ENCODE results near the gene UBR4. TPM values are rescaled to one million over a fixed set of nuclear protein-coding genes. Genes with fewer than 3 reads are reported as not detected.

UBR4 gene
- total and polyA plus RNA-seq, 2 experiments from 2014 or later, result 140 to 175 TPM

DNA sequence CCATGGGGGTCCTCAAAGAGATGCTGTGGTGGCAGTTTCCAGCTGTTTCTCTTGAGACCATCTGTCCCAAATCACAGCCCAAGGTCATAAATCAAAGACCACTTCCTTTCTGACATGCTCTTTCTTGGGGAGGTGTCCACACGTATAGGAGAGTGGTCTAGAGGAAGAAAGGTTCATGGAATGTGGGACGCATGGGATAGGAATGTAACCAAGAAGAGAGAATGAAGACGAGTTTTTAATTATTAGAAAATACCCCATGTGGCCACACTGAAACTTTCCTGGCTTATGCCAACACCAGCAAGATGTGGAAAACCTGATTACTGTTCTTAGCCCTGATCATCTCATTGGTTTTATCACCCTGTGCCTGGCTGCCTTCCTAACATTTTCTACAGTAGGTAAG is 129.3 kb downstream of the UBR4 start:
- H3K36me3 ChIP-seq (replicated peaks; ENCODE audit: insufficient read depth, low read depth), result no peaks in the 10 kb centered on the region

DNA sequence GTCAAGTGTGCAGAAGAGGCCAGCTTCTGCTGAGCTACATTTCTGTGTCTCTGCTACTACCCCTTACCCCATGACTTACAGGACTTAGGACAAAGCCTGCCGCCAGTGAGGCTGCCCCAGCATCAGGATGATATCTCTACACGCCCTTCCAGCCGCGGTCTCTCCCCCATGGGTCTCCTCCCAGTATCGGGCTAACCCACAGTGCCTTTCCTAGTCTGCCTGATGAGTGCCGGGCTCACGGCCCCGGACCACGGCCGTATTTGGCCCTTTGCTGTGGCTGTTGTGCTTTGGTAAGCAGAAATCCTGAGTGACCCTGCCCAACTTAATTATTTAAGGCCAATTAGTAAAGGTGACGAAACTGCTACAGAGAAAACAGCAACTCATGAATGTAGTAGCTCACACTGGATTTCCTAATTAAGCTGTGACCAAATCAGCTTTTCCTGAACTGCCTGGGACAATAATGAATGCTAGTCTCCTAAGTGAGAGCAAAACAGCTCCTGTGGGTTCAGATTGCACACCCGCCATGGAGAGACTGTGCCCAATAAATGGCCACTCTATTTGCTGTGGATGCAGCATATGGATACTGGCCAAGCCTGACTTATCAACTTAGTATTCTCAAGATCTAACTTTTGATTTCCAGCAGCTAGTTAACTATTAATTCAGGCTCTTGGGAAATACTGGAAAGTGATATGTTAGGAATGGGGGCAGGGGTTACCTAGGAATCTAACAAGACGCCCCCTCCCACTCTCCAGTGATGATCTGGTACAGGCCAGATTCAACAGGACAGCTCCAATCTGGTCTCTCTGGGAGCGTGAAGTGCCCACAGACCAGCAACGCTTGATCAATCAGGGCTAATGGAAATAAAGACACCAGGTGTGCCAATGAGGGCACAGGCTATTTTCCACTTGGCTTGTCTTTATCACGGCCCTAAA is 130.3 kb downstream of the UBR4 start:
- H4K20me1 ChIP-seq (ENCODE audit: insufficient read depth, poor library complexity, severe bottlenecking), result no peaks in the 10 kb centered on the region
- no peaks in the 10 kb centered on the region for H3K79me2 ChIP-seq
- H3K4me3 ChIP-seq, result no peak overlapping the region
- H2AFZ ChIP-seq, result no peak overlapping the region
- WGBS (ENCODE audit: low lambda C conversion rate, missing lambda C conversion rate), result 92% methylated on average over 16 of the region's 16 CpGs
- no peak for DNase-seq (ENCODE audit: low spot score)
- TF ChIP-seq EZH2phosphoT487 (IDR thresholded peaks at IDR 0.05; ENCODE audit: low read depth, severe bottlenecking, unreplicated experiment), result no peak
- TF ChIP-seq, protein P1, sequence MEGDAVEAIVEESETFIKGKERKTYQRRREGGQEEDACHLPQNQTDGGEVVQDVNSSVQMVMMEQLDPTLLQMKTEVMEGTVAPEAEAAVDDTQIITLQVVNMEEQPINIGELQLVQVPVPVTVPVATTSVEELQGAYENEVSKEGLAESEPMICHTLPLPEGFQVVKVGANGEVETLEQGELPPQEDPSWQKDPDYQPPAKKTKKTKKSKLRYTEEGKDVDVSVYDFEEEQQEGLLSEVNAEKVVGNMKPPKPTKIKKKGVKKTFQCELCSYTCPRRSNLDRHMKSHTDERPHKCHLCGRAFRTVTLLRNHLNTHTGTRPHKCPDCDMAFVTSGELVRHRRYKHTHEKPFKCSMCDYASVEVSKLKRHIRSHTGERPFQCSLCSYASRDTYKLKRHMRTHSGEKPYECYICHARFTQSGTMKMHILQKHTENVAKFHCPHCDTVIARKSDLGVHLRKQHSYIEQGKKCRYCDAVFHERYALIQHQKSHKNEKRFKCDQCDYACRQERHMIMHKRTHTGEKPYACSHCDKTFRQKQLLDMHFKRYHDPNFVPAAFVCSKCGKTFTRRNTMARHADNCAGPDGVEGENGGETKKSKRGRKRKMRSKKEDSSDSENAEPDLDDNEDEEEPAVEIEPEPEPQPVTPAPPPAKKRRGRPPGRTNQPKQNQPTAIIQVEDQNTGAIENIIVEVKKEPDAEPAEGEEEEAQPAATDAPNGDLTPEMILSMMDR (IDR thresholded peaks at IDR 0.05; ENCODE audit: poor library complexity), result no peak
- TF ChIP-seq EZH2 (IDR thresholded peaks at IDR 0.05; ENCODE audit: borderline replicate concordance), result no peak
- H3K4me1 ChIP-seq (ENCODE audit: insufficient read depth), result peaks cover 9% of the 10 kb centered on the region
- H3K27me3 ChIP-seq, result no peaks in the 10 kb centered on the region
- no peaks in the 10 kb centered on the region for H3K36me3 ChIP-seq (replicated peaks; ENCODE audit: insufficient read depth, low read depth)
- no peak overlapping the region for H3K4me2 ChIP-seq
- no peaks in the 10 kb centered on the region for H3K9me3 ChIP-seq (ENCODE audit: low read depth)
- peak overlapping the region; percentile 82 for H3K27ac ChIP-seq
- H3K9me2 ChIP-seq (replicated peaks; ENCODE audit: insufficient read depth), result no peaks in the 10 kb centered on the region

More for the DNA sequence above, 129.3 kb downstream of the UBR4 start:
- Histone ChIP-seq H4K20me1 (ENCODE audit: insufficient read depth, poor library complexity, severe bottlenecking) (no peaks in the 10 kb centered on the region), H3K9me3 (ENCODE audit: low read depth) (no peaks in the 10 kb centered on the region), H3K4me1 (ENCODE audit: insufficient read depth) (peaks cover 9% of the 10 kb centered on the region), H3K27ac (peak overlapping the region; percentile 82), H2AFZ (no peak overlapping the region), H3K9me2 (replicated peaks; ENCODE audit: insufficient read depth) (no peaks in the 10 kb centered on the region), H3K4me2 (no peak overlapping the region), H3K27me3 (no peaks in the 10 kb centered on the region), H3K79me2 (no peaks in the 10 kb centered on the region), H3K4me3 (no peak overlapping the region)
- TF ChIP-seq, protein P1 (IDR thresholded peaks at IDR 0.05; ENCODE audit: poor library complexity), result no peak
- TF ChIP-seq EZH2 (IDR thresholded peaks at IDR 0.05; ENCODE audit: borderline replicate concordance), result no peak
- TF ChIP-seq EZH2phosphoT487 (IDR thresholded peaks at IDR 0.05; ENCODE audit: low read depth, severe bottlenecking, unreplicated experiment), result no peak
- DNase-seq (ENCODE audit: low spot score), result no peak
- 82% methylated on average over 3 of the region's 3 CpGs for WGBS (ENCODE audit: low lambda C conversion rate, missing lambda C conversion rate)

DNA sequence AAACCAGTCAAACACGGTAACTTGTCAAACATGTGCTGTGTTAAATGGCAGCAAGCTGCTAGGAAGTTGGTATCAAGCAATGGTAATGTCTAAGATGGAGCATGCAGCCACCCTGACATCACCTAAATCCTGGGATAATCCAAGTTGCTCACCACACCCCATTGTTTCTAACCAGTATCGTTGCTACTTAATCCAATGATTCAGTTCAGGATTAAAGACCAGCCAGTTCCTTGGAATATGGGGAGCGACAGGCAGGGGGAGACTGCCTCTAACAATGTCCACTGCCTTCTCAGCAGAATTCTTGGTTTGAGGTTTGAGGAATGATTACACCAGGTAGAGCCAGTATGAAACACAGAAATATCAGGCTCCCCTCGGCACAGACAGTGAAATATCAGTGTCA is 131.5 kb downstream of the UBR4 start:
- H3K36me3 ChIP-seq (replicated peaks; ENCODE audit: insufficient read depth, low read depth), result no peaks in the 10 kb centered on the region
- WGBS (ENCODE audit: low lambda C conversion rate, missing lambda C conversion rate), result 87% methylated on average over 4 of the region's 4 CpGs
- DNase-seq (ENCODE audit: low spot score), result no peak
- H3K9me2 ChIP-seq (replicated peaks; ENCODE audit: insufficient read depth), result no peaks in the 10 kb centered on the region
- peaks cover 2% of the 10 kb centered on the region for H4K20me1 ChIP-seq (ENCODE audit: insufficient read depth, poor library complexity, severe bottlenecking)
- TF ChIP-seq EZH2 (IDR thresholded peaks at IDR 0.05; ENCODE audit: borderline replicate concordance) (no peak), EZH2phosphoT487 (IDR thresholded peaks at IDR 0.05; ENCODE audit: low read depth, severe bottlenecking, unreplicated experiment) (no peak)
- TF ChIP-seq, protein P1 (IDR thresholded peaks at IDR 0.05; ENCODE audit: poor library complexity), result no peak
- no peak overlapping the region for H2AFZ ChIP-seq
- H3K79me2 ChIP-seq, result no peaks in the 10 kb centered on the region
- H3K4me1 ChIP-seq (ENCODE audit: insufficient read depth), result peaks cover 9% of the 10 kb centered on the region
- H3K9me3 ChIP-seq (ENCODE audit: low read depth), result no peaks in the 10 kb centered on the region
- no peak overlapping the region for H3K4me3 ChIP-seq
- no peak overlapping the region for H3K27ac ChIP-seq
- H3K27me3 ChIP-seq, result no peaks in the 10 kb centered on the region
- no peak overlapping the region for H3K4me2 ChIP-seq
